ENCODE measurements around the gene FAM50A.

DNA sequence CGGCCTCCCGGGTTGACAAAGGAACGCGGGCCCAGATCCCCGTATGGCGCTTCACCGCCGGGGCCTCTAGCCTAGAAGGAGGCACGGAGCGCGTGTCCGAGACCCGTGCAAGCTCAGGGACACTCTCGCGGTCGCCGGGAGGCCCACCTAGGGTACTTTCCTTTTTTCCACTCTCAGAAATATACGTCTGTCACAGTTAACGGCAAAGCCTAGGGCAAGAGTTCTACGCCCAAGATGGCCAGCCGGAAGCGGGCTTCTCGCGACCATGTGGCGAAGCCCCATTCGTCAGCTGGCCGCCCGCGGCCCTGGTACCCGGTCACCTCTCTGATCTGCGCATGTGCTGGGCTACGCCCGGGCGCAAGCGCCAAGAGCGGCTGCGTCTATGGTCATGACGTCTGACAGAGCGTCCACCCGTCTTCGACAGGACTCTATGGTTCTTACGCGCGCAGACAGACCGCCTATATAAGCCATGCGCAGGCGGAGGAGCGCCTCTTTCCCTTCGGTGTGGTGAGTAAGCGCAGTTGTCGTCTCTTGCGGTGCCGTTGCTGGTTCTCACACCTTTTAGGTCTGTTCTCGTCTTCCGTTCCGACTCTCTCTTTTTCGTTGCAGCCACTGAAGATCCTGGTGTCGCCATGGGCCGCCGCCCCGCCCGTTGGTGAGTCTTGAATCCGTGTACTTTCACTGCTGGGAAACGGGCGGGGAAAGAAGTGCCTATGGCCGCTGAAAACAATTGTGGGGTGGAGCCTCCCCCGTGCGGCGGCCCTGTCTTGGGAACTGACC lies 45.9 kb upstream of the FAM50A start, which contains the start of gene RPL10:
- TF ChIP-seq, protein P1, sequence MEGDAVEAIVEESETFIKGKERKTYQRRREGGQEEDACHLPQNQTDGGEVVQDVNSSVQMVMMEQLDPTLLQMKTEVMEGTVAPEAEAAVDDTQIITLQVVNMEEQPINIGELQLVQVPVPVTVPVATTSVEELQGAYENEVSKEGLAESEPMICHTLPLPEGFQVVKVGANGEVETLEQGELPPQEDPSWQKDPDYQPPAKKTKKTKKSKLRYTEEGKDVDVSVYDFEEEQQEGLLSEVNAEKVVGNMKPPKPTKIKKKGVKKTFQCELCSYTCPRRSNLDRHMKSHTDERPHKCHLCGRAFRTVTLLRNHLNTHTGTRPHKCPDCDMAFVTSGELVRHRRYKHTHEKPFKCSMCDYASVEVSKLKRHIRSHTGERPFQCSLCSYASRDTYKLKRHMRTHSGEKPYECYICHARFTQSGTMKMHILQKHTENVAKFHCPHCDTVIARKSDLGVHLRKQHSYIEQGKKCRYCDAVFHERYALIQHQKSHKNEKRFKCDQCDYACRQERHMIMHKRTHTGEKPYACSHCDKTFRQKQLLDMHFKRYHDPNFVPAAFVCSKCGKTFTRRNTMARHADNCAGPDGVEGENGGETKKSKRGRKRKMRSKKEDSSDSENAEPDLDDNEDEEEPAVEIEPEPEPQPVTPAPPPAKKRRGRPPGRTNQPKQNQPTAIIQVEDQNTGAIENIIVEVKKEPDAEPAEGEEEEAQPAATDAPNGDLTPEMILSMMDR (IDR thresholded peaks at IDR 0.05; ENCODE audit: low read depth, low read length, missing input control), result no peak
- TF ChIP-seq TAF1 (conservative IDR thresholded peaks at IDR 0.05), result peak; percentile 99

Data from liver (tissue), 3 donors.